ENCODE results near the gene KCNK3. TPM values are rescaled to one million over a fixed set of nuclear protein-coding genes. Genes with fewer than 3 reads are reported as not detected.

Gene KCNK3
- 0.16 and 0.31 TPM in 2 replicates for polyA plus RNA-seq (2012; rRNA removed)
- polyA plus RNA-seq (2012; cell fraction: cytosol; rRNA removed) = 0.06 and 0.24 TPM in 2 replicates
- polyA plus RNA-seq (2012; cell fraction: nucleus; rRNA removed) = 0.04 and 0.27 TPM in 2 replicates

- DNase-seq = peak; percentile 97
- Histone ChIP-seq H3K9me3 (no peaks in the 10 kb centered on the region), H3K4me3 (ENCODE audit: low read depth in 2 of 2, low read length in 1 of 2) (peak within 1 kb of the TSS; percentile 31 to 44; a peak in 3 of 4 replicates), H3K9me2 (no peaks in the 10 kb centered on the region), H3K27ac (ENCODE audit: low read depth in 2 of 2, low read length in 1 of 2) (peak within 1 kb of the TSS in 1 of 2 experiments; percentile 93; a peak in 2 of 4 replicates), H3K4me2 (peak within 1 kb of the TSS; percentile 76), H2AFZ (ENCODE audit: low read depth) (no peak within 1 kb of the TSS), H3F3A (replicated peaks; ENCODE audit: insufficient read depth) (peaks cover 3% of the 10 kb centered on the region), H3K9ac (no peak within 1 kb of the TSS), H3K4me1 (ENCODE audit: control insufficient read depth in 1 of 2, insufficient read depth in 2 of 2, low read depth in 1 of 2, low read length in 1 of 2) (peaks cover 5 to 28% of the 10 kb centered on the region in 2 experiments; a peak in 1 of 4 replicates), H4K20me1 (ENCODE audit: insufficient read depth) (no peaks in the 10 kb centered on the region), H3K27me3 (ENCODE audit: insufficient read depth) (peaks cover 43% of the 10 kb centered on the region), H3K36me3 (replicated peaks in 1 of 2; ENCODE audit: control insufficient read depth in 1 of 2, insufficient read depth in 2 of 2, low read length in 1 of 2) (no peaks in the 10 kb centered on the region), H3K79me2 (ENCODE audit: insufficient read depth) (no peaks in the 10 kb centered on the region)
- ChIA-PET CTCF (interaction anchor here (1.0 to 5.2 kb wide), 5 partner anchors 11 to 86 kb away, joined by 3 to 35 read pairs (median 6); no protein-coding TSS in a partner anchor), POLR2A (interaction anchor here (0.6 to 1.1 kb wide), 2 partner anchors 14 to 29 kb away, joined by 3 read pairs; no protein-coding TSS in a partner anchor)
- 2% methylated on average over 45 of the region's 64 CpGs for WGBS (ENCODE audit: low lambda C conversion rate)
- TF ChIP-seq EP300 (IDR thresholded peaks at IDR 0.05; ENCODE audit: borderline replicate concordance in 1 of 2, low read depth in 1 of 2, low read length in 1 of 2) (peak in 1 of 2 experiments; percentile 51; a peak in 1 of 4 replicates), YY1 (IDR thresholded peaks at IDR 0.05; ENCODE audit: low read depth) (no peak), TEAD4 (IDR thresholded peaks at IDR 0.05; ENCODE audit: borderline replicate concordance, insufficient read depth) (no peak), NRF1 (IDR thresholded peaks at IDR 0.05; ENCODE audit: low read depth, low read length) (peak; percentile 29; the same call in 1 of the 2 replicates), CHD2 (IDR thresholded peaks at IDR 0.05; ENCODE audit: low read length, partially characterized antibody) (peak; percentile 21), RXRA (IDR thresholded peaks at IDR 0.05; ENCODE audit: borderline replicate concordance, low read depth) (no peak), GATA2 (CRISPR knock-in tag; IDR thresholded peaks at IDR 0.05) (peak; percentile 80), MAX (IDR thresholded peaks at IDR 0.05; ENCODE audit: low read depth) (no peak), REST (IDR thresholded peaks at IDR 0.05; ENCODE audit: low read depth, low read length) (peak; percentile 88), EZH2phosphoT487 (IDR thresholded peaks at IDR 0.05; ENCODE audit: borderline replicate concordance, low read depth) (no peak), MXI1 (IDR thresholded peaks at IDR 0.05; ENCODE audit: low read depth, low read length) (no peak)
These were observed at the start of gene KCNK3 for GRCh38 chr2:26692279-26692896. KCNK3 (plus strand) TSS chr2:26692722; CDS start chr2:26692876, 154 bp downstream.

All from SK-N-SH (cell line).